LoVo (cell line): ENCODE results near the gene EMSY.

Experiments
- DNase-seq: peaks from one replicate; pipeline ENCODE4 v3.0.0-alpha.2; 2016; ENCODE audit warnings: low spot score

The EMSY gene

GRCh38 chr11:76459299-76459698, 14.5 kb downstream of the EMSY start:
- no peak for DNase-seq

- no peak for DNase-seq
Measured at GRCh38 chr11:76459846-76460245, 15.0 kb downstream of the EMSY start.

- DNase-seq, result no peak
Measured at GRCh38 chr11:76462317-76462716, 17.5 kb downstream of the EMSY start.

GRCh38 chr11:76465701-76466100, 20.9 kb downstream of the EMSY start:
- DNase-seq, result no peak

GRCh38 chr11:76466666-76467065, 21.8 kb downstream of the EMSY start:
- DNase-seq, result no peak

- no peak for DNase-seq
Measured at GRCh38 chr11:76469141-76469540, 24.3 kb downstream of the EMSY start.

GRCh38 chr11:76471382-76471781, 26.6 kb downstream of the EMSY start:
- DNase-seq, result no peak

- no peak for DNase-seq
Measured at GRCh38 chr11:76480241-76480640, 35.4 kb downstream of the EMSY start.

GRCh38 chr11:76491644-76492043, 46.8 kb downstream of the EMSY start:
- DNase-seq, result no peak

- DNase-seq, result no peak
Measured at GRCh38 chr11:76493040-76493439, 48.2 kb downstream of the EMSY start.

GRCh38 chr11:76493626-76494539, 49.1 kb downstream of the EMSY start:
- no peak for DNase-seq

- DNase-seq, result no peak
Measured at GRCh38 chr11:76495019-76495418, 50.2 kb downstream of the EMSY start.

- no peak for DNase-seq
Measured at GRCh38 chr11:76496174-76496573, 51.4 kb downstream of the EMSY start.

GRCh38 chr11:76501526-76502202, 56.8 kb downstream of the EMSY start:
- no peak for DNase-seq

GRCh38 chr11:76506833-76507232, 62.0 kb downstream of the EMSY start:
- DNase-seq, result no peak

- DNase-seq, result no peak
Measured at GRCh38 chr11:76510060-76511047, 65.5 kb downstream of the EMSY start.

GRCh38 chr11:76512851-76513653, 68.2 kb downstream of the EMSY start:
- no peak for DNase-seq

- DNase-seq, result no peak
Measured at GRCh38 chr11:76513654-76514034, 68.8 kb downstream of the EMSY start.

- DNase-seq, result no peak
Measured at GRCh38 chr11:76515494-76515893, 70.7 kb downstream of the EMSY start.

- DNase-seq, result no peak
Measured at GRCh38 chr11:76523147-76523546, 78.3 kb downstream of the EMSY start.

- DNase-seq, result no peak
Measured at GRCh38 chr11:76523786-76524436, 79.1 kb downstream of the EMSY start.
